IMR-90 (cell line): ENCODE results near the gene SLIT3. TPM values are rescaled to one million over a fixed set of nuclear protein-coding genes. Genes with fewer than 3 reads are reported as not detected.

Experiments used
- ATAC-seq: fragments of 200-7000 bp; cut with Tn5 transposase; 2 replicates; pipeline ENCODE4 v1.9.1; 2020; ENCODE audit warnings: low read depth, mild to moderate bottlenecking, moderate library complexity
- BruUV-seq: library from RNA; stranded (reverse); fragments of 400-500 nt; replicated peaks from 2 replicates; lab custom pipeline; 2021; lab: Mats Ljungman, UMichigan
- CTCF ChIA-PET: fragments of 300-600 bp; formaldehyde crosslinking; extraction: SDS; loops from one replicate; lab custom pipeline; 2021; ENCODE audit warnings: antibody characterized with exemption; lab: Yijun Ruan, JAX
- POLR2A ChIA-PET: fragments of 300-600 bp; sonication (Branson Sonifier 250); formaldehyde crosslinking; loops from one replicate; lab custom pipeline; 2022; ENCODE audit warnings: antibody characterized with exemption; ENCODE audit not compliant: unreplicated experiment; lab: Charles Lee
- DNase-seq: peaks from one replicate; pipeline ENCODE4 v3.0.0; 2013
- H2AFZ ChIP-seq: replicated peaks from 2 replicates; pipeline ENCODE3; 2013; ENCODE audit warnings: low read length, mild to moderate bottlenecking; ENCODE audit not compliant: poor library complexity
- H2AK5ac ChIP-seq: 2 replicates; pipeline ENCODE4 v1.6.1; 2013; ENCODE audit warnings: low read depth, low read length, inconsistent platforms
- H2AK9ac ChIP-seq: replicated peaks from 2 replicates; pipeline ENCODE3; 2013; ENCODE audit warnings: mild to moderate bottlenecking, low read depth, low read length, moderate library complexity; ENCODE audit not compliant: poor library complexity
- H2BK120ac ChIP-seq: 2 replicates; pipeline ENCODE4 v1.6.1; 2013; ENCODE audit warnings: low read depth, low read length, inconsistent platforms
- H2BK15ac ChIP-seq: 3 replicates; pipeline ENCODE4 v1.6.1; 2013; ENCODE audit warnings: low read depth, low read length, inconsistent platforms
- H2BK20ac ChIP-seq: 2 replicates; pipeline ENCODE4 v1.6.1; 2013; ENCODE audit warnings: low read depth, mild to moderate bottlenecking, inconsistent platforms, low read length, moderate library complexity
- H2BK5ac ChIP-seq: 2 replicates; pipeline ENCODE4 v1.6.1; 2013; ENCODE audit warnings: mild to moderate bottlenecking, low read depth, low read length, inconsistent platforms; ENCODE audit not compliant: poor library complexity, severe bottlenecking
- H3K14ac ChIP-seq: replicated peaks from 2 replicates; pipeline ENCODE4 v1.6.1; 2013; ENCODE audit warnings: low read depth, low read length, inconsistent platforms
- H3K18ac ChIP-seq: 2 replicates; pipeline ENCODE4 v1.6.1; 2013; ENCODE audit warnings: low read depth, low read length, control low read depth
- H3K23ac ChIP-seq: 2 replicates; pipeline ENCODE4 v1.6.1; 2013; ENCODE audit warnings: low read depth, low read length, inconsistent platforms
- H3K27ac ChIP-seq: 2 replicates; pipeline ENCODE4 v1.5.1; 2013; ENCODE audit warnings: mild to moderate bottlenecking, control low read depth, low read length; ENCODE audit not compliant: insufficient read depth
- H3K27me3 ChIP-seq: 2 replicates; pipeline ENCODE4 v1.6.1; 2013; ENCODE audit warnings: low read length; ENCODE audit not compliant: control insufficient read depth, insufficient read depth
- H3K36me3 ChIP-seq: 2 replicates; pipeline ENCODE4 v1.6.1; 2013; ENCODE audit warnings: low read length, mixed read lengths; ENCODE audit not compliant: control insufficient read depth, insufficient read depth
- H3K4ac ChIP-seq: 2 replicates; pipeline ENCODE4 v1.6.1; 2013; ENCODE audit warnings: low read depth, low read length, inconsistent platforms
- H3K4me1 ChIP-seq: 2 replicates; pipeline ENCODE4 v1.6.1; 2013; ENCODE audit warnings: low read length, mixed read lengths; ENCODE audit not compliant: control insufficient read depth, insufficient read depth
- H3K4me2 ChIP-seq: 2 replicates; pipeline ENCODE4 v1.6.1; 2013; ENCODE audit warnings: low read depth, mild to moderate bottlenecking, control low read depth, low read length, moderate library complexity
- H3K4me3 ChIP-seq: 2 replicates; pipeline ENCODE4 v1.5.1; 2013; ENCODE audit warnings: low read depth, mild to moderate bottlenecking, control low read depth, low read length, moderate library complexity; ENCODE audit not compliant: insufficient read depth
- H3K56ac ChIP-seq: 2 replicates; pipeline ENCODE4 v1.6.1; 2013; ENCODE audit warnings: low read length, inconsistent platforms; ENCODE audit not compliant: insufficient read depth; ENCODE audit errors: extremely low read depth
- H3K79me1 ChIP-seq, 2 experiments: 2 replicates each; pipeline ENCODE4 v1.6.1; 2013; ENCODE audit warnings: low read length in 2 of 2, inconsistent platforms in 1 of 2, low read depth in 1 of 2
- H3K9ac ChIP-seq: 2 replicates; pipeline ENCODE4 v1.6.1; 2013; ENCODE audit warnings: low read depth, low read length, control low read depth
- H3K9me1 ChIP-seq: 2 replicates; pipeline ENCODE4 v1.6.1; 2013; ENCODE audit warnings: low read length, inconsistent platforms; ENCODE audit not compliant: insufficient read depth
- H3K9me3 ChIP-seq: 2 replicates; pipeline ENCODE4 v1.6.1; 2013; ENCODE audit warnings: low read length; ENCODE audit not compliant: control insufficient read depth, insufficient read depth
- H4K20me1 ChIP-seq: 2 replicates; pipeline ENCODE4 v1.6.1; 2013; ENCODE audit warnings: low read length, inconsistent platforms; ENCODE audit not compliant: insufficient read depth
- H4K5ac ChIP-seq: 2 replicates; pipeline ENCODE4 v1.6.1; 2013; ENCODE audit warnings: mild to moderate bottlenecking, low read depth, low read length, control low read depth
- H4K8ac ChIP-seq, 2 experiments: 2 replicates each; pipeline ENCODE4 v1.6.1; 2013; ENCODE audit warnings: low read depth in 2 of 2, low read length in 2 of 2, control low read depth in 1 of 2, inconsistent platforms in 1 of 2
- H4K91ac ChIP-seq: 2 replicates; pipeline ENCODE4 v1.6.1; 2013; ENCODE audit warnings: low read depth, low read length, inconsistent platforms; ENCODE audit not compliant: insufficient read depth
- FOS ChIP-seq: fragments of 150-350 bp; IDR thresholded peaks from 2 replicates; pipeline ENCODE4 v1.6.1; 2016; ENCODE audit warnings: low read depth, low read length
- WGBS, 2 experiments: methylation state at CpG; one replicate each; pipeline versions ENCODE4 v1.1.5 to v1.1.7; 2013; ENCODE audit warnings: missing lambda C conversion rate in 2 of 2; ENCODE audit not compliant: insufficient read length in 1 of 2; ENCODE audit errors: extremely low coverage in 2 of 2; 5-methylcytosine and 5-hydroxymethylcytosine counted together
- dilution Hi-C: fragments of 300-500 bp; cut with HindIII; formaldehyde crosslinking; loops from one replicate; pipeline ENCODE4 v1.14.3; 2018; ENCODE audit warnings: low sequenced_read_pairs; ENCODE audit not compliant: unreplicated experiment
- in situ Hi-C: fragments of 300-500 bp; cut with MboI; formaldehyde crosslinking; loops from 3 replicates; pipeline ENCODE4 v1.14.3; 2019; ENCODE audit warnings: low sequenced_read_pairs, inconsistent platforms, mixed read lengths
- intact Hi-C: fragments of 100-400 bp; cut with micrococcal nuclease; formaldehyde crosslinking; loops from 2 replicates; pipeline ENCODE4 v1.10.0; 2022
- polyA plus RNA-seq, 3 experiments: library from polyadenylated mRNA; depleted of rRNA; stranded (reverse); fragments of >200 nt; gene quantifications; 2 replicates each; pipeline ENCODE4 v1.2.3, GENCODE V29; 2012; ENCODE audit warnings: low replicate concordance in 1 of 3
- total RNA-seq: library from RNA; depleted of rRNA; stranded (reverse); fragments of >200 nt; gene quantifications from 2 replicates; pipeline ENCODE4 v1.2.3, GENCODE V29; 2012

Gene SLIT3
- total and polyA plus RNA-seq, 2 of the 4 experiments (the other 2 are of a cell fraction), result 0.18 to 0.50 TPM

- Histone ChIP-seq H3K27ac (no peak overlapping the region), H2AK9ac (no peak overlapping the region), H3K23ac (no peak overlapping the region), H2BK20ac (no peak overlapping the region), H3K27me3 (no peaks in the 10 kb centered on the region), H2AFZ (no peak overlapping the region), H4K20me1 (no peaks in the 10 kb centered on the region), H4K91ac (no peak overlapping the region), H2AK5ac (no peak overlapping the region), H3K18ac (no peak overlapping the region), H3K4me1 (no peaks in the 10 kb centered on the region), H4K8ac (no peak overlapping the region), H2BK5ac (no peak overlapping the region), H3K4ac (no peak overlapping the region), H3K9me3 (no peaks in the 10 kb centered on the region), H4K5ac (no peak overlapping the region), H3K56ac (no peak overlapping the region), H3K36me3 (no peaks in the 10 kb centered on the region), H3K9ac (no peak overlapping the region), H3K4me3 (no peak overlapping the region), H2BK120ac (no peak overlapping the region), H3K4me2 (no peak overlapping the region), H3K9me1 (no peaks in the 10 kb centered on the region), H3K14ac (no peak overlapping the region), H3K79me1 (no peaks in the 10 kb centered on the region), H2BK15ac (no peak overlapping the region)
- dilution Hi-C loops, result no loop called here
- DNase-seq, result no peak
- no peak for ATAC-seq
- WGBS, 2 experiments, result no CpG with 5 or more reads among the region's 9 CpGs
- BruUV-seq, result no TSS peak
- ChIA-PET POLR2A (no interaction called here), CTCF (interaction anchor here (0.7 kb wide), 1 partner anchor 604 kb away, joined by 3 read pairs; no protein-coding TSS in a partner anchor)
- in situ Hi-C loops, result no loop called here
- no peak for TF ChIP-seq FOS
- intact Hi-C loops, result no loop called here
Observed at GRCh38 chr5:168765551-168766425, 535.2 kb downstream of the SLIT3 start.
